Measurements from ENCODE around the gene VOPP1. TPM values are rescaled to one million over a fixed set of nuclear protein-coding genes. Genes with fewer than 3 reads are reported as not detected.

The VOPP1 gene
- total and polyA plus RNA-seq, 9 of the 15 experiments (the other 6 are each of a cell fraction or from before 2014, with no cell fraction given) = 8.2 to 45.8 (median 31.2) TPM

GRCh38 chr7:55618913-55619312, 46.6 kb upstream of the VOPP1 start:
- Histone ChIP-seq H3K79me2 (ENCODE audit: control insufficient read depth, insufficient read depth, low read length) (no peaks in the 10 kb centered on the region), H3K9ac (ENCODE audit: insufficient read depth in 1 of 2, low read depth in 2 of 2, low read length in 2 of 2) (no peak overlapping the region), H2AFZ (ENCODE audit: low read depth, low read length) (no peak overlapping the region), H4K20me1 (replicated peaks; ENCODE audit: control insufficient read depth, insufficient read depth, low read length) (no peaks in the 10 kb centered on the region), H3K9me1 (ENCODE audit: control insufficient read depth, insufficient read depth, low read length) (no peaks in the 10 kb centered on the region), H3K4me1 (replicated peaks in 1 of 2; ENCODE audit: control insufficient read depth in 2 of 2, insufficient read depth in 2 of 2, low read length in 2 of 2) (no peaks in the 10 kb centered on the region), H3K36me3 (ENCODE audit: control insufficient read depth, insufficient read depth, low read length) (no peaks in the 10 kb centered on the region), H3K27ac (ENCODE audit: extremely low read depth, low read depth, low read length) (no peak overlapping the region), H3K4me3 (no peak overlapping the region), H3K9me3 (replicated peaks; ENCODE audit: control insufficient read depth, insufficient read depth, low read depth, low read length) (no peaks in the 10 kb centered on the region), H3K27me3 (ENCODE audit: control insufficient read depth in 2 of 2, insufficient read depth in 2 of 2, low read length in 2 of 2) (no peaks in the 10 kb centered on the region), H3K4me2 (ENCODE audit: insufficient read depth, low read length) (no peak overlapping the region)
- in situ Hi-C loops (cut with MboI) = no loop called here
- DNase-seq (ENCODE audit: extremely low read depth in 1 of 4, low spot score in 3 of 4) (no peak), ATAC-seq (no peak), FAIRE-seq (no peak)
- TF ChIP-seq ZFP36 (IDR thresholded peaks at IDR 0.05; ENCODE audit: low read depth, low read length, partially characterized antibody) = peak; percentile 21
- TF ChIP-seq, protein P1, sequence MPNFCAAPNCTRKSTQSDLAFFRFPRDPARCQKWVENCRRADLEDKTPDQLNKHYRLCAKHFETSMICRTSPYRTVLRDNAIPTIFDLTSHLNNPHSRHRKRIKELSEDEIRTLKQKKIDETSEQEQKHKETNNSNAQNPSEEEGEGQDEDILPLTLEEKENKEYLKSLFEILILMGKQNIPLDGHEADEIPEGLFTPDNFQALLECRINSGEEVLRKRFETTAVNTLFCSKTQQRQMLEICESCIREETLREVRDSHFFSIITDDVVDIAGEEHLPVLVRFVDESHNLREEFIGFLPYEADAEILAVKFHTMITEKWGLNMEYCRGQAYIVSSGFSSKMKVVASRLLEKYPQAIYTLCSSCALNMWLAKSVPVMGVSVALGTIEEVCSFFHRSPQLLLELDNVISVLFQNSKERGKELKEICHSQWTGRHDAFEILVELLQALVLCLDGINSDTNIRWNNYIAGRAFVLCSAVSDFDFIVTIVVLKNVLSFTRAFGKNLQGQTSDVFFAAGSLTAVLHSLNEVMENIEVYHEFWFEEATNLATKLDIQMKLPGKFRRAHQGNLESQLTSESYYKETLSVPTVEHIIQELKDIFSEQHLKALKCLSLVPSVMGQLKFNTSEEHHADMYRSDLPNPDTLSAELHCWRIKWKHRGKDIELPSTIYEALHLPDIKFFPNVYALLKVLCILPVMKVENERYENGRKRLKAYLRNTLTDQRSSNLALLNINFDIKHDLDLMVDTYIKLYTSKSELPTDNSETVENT (CRISPR knock-in tag; IDR thresholded peaks at IDR 0.05) = no peak
- ChIA-PET CTCF (ENCODE audit: low intra/inter-chr PET ratio) (no interaction called here), POLR2A (interaction anchor here (0.7 kb wide), 1 partner anchor 90 kb away, joined by 3 read pairs; no protein-coding TSS in a partner anchor)
- BruUV-seq (replicated peaks) = no TSS peak
- WGBS (ENCODE audit: insufficient coverage, low coverage, missing lambda C conversion rate) = 0% methylated on average over 3 of the region's 3 CpGs
- intact Hi-C loops (cut with micrococcal nuclease) = no loop called here
